GM21423 (cell line): ENCODE measurements around the gene LCP2.
A peak's percentile ranks its signal among the peaks of the same experiment; 100 is the strongest.

Experiments
- ATAC-seq: cut with Tn5 transposase; IDR thresholded peaks from one replicate; pipeline ENCODE4 v1.9.1; 2021; ENCODE audit warnings: mild to moderate bottlenecking, moderate library complexity; ENCODE audit not compliant: unreplicated experiment

The LCP2 gene

GRCh38 chr5:170276140-170276539 lies 21.4 kb downstream of the LCP2 start:
- no peak for ATAC-seq

GRCh38 chr5:170275376-170275994 lies 22.1 kb downstream of the LCP2 start:
- no peak for ATAC-seq

GRCh38 chr5:170273968-170274710 lies 23.4 kb downstream of the LCP2 start:
- no peak for ATAC-seq

- ATAC-seq, result no peak
These were observed 27.1 kb downstream of the LCP2 start for GRCh38 chr5:170270293-170271069.

- no peak for ATAC-seq
These were observed 28.0 kb downstream of the LCP2 start for GRCh38 chr5:170269579-170269978.

GRCh38 chr5:170268884-170269283 lies 28.7 kb downstream of the LCP2 start:
- ATAC-seq, result no peak

GRCh38 chr5:170268153-170268689 lies 29.4 kb downstream of the LCP2 start:
- ATAC-seq, result no peak

- peak; percentile 71 for ATAC-seq
These were observed 30.0 kb downstream of the LCP2 start for GRCh38 chr5:170267431-170268152.

GRCh38 chr5:170266570-170267381 lies 30.8 kb downstream of the LCP2 start:
- no peak for ATAC-seq

GRCh38 chr5:170265522-170265921 lies 32.1 kb downstream of the LCP2 start:
- no peak for ATAC-seq

GRCh38 chr5:170263906-170264305 lies 33.7 kb downstream of the LCP2 start:
- ATAC-seq, result no peak

GRCh38 chr5:170262061-170263045 lies 35.2 kb downstream of the LCP2 start:
- ATAC-seq, result no peak

- ATAC-seq, result no peak
These were observed 36.0 kb downstream of the LCP2 start for GRCh38 chr5:170261528-170262043.

- no peak for ATAC-seq
These were observed 40.2 kb downstream of the LCP2 start for GRCh38 chr5:170257370-170257769.

- no peak for ATAC-seq
These were observed 41.0 kb downstream of the LCP2 start for GRCh38 chr5:170256571-170256970.

- ATAC-seq, result peak; percentile 91
These were observed 43.5 kb downstream of the LCP2 start for GRCh38 chr5:170254056-170254455.

GRCh38 chr5:170252720-170253350 lies 44.7 kb downstream of the LCP2 start:
- no peak for ATAC-seq

GRCh38 chr5:170252109-170252508 lies 45.5 kb downstream of the LCP2 start:
- no peak for ATAC-seq
